Esophagus squamous epithelium (tissue), 5 donors: ENCODE measurements around the gene BCL7C. TPM values are rescaled to one million over a fixed set of nuclear protein-coding genes. Genes with fewer than 3 reads are reported as not detected.

Experiments
- DNase-seq: peaks from one replicate; lab custom pipeline; 2025; lab: John Stamatoyannopoulos, UW
- H3K27ac ChIP-seq, 4 donors: fragments of 200-600 bp; sonication (generic); one replicate each; pipeline ENCODE4 v1.5.1; 2016 to 2019; ENCODE audit warnings: mild to moderate bottlenecking in 1 of 4
- H3K27me3 ChIP-seq, 4 donors: fragments of 200-600 bp; sonication (generic); 1 replicate in 3 of 4; 2 replicates in 1 of 4; pipeline versions ENCODE4 v1.5.1 to v1.6.0; 2017 to 2021; ENCODE audit warnings: antibody characterized with exemption in 1 of 4
- H3K36me3 ChIP-seq, 3 donors: fragments of 200-600 bp; sonication (generic); one replicate each; pipeline ENCODE4 v1.5.1; 2016 to 2019
- H3K4me1 ChIP-seq, 3 donors: fragments of 200-600 bp; sonication (generic); one replicate each; pipeline ENCODE4 v1.5.1; 2017 to 2019
- H3K4me3 ChIP-seq, 4 donors: fragments of 200-600 bp; sonication (generic); 1 replicate in 3 of 4; 2 replicates in 1 of 4; pipeline ENCODE4 v1.5.1; 2016 to 2019; ENCODE audit warnings: mild to moderate bottlenecking in 2 of 4, moderate library complexity in 1 of 4
- H3K9me3 ChIP-seq, 3 donors: fragments of 200-600 bp; sonication (generic); one replicate each; pipeline ENCODE4 v1.5.1; 2016 to 2019
- CTCF ChIP-seq, 6 experiments: fragments of 450-650 bp in 4 of 6; fragments of 200-600 bp in 2 of 6; sonication (generic) in 2 of 6; IDR thresholded peaks; one replicate each; pipeline ENCODE4 v1.5.1; 2016 to 2019; ENCODE audit warnings: antibody characterized with exemption in 6 of 6, mild to moderate bottlenecking in 4 of 6, moderate library complexity in 4 of 6
- POLR2A ChIP-seq, 4 donors: fragments of 450-650 bp; IDR thresholded peaks; one replicate each; pipeline ENCODE4 v1.6.1; 2017; ENCODE audit warnings: antibody characterized with exemption in 4 of 4, mild to moderate bottlenecking in 4 of 4, moderate library complexity in 3 of 4
- WGBS, 2 donors: methylation state at CpG; one replicate each; pipeline ENCODE4 v1.1.5; 2018; 5-methylcytosine and 5-hydroxymethylcytosine counted together
- intact Hi-C: fragments of 100-400 bp; cut with DNase I; formaldehyde crosslinking; loops from one replicate; pipeline ENCODE4 v1.15.0; 2022
- total RNA-seq, 4 donors: library from RNA; depleted of rRNA; stranded (reverse); fragments of >200 nt; gene quantifications; one replicate each; pipeline ENCODE4 v1.1.0, GENCODE V29; 2016
- donor health status: DM: yes; HTN: yes; CAD: no.

The BCL7C gene
- total RNA-seq, 4 donors from 2014 or later, result 16.2 to 41.4 (median 25.8) TPM

GRCh38 chr16:30922420-30922959 lies 28.6 kb upstream of the BCL7C start:
- Histone ChIP-seq H3K36me3 (peaks cover 0 to 19% (median 0%) of the 10 kb centered on the region in 3 donors), H3K27ac (peak overlapping the region; percentile 88 to 99 (median 96)), H3K4me1 (peaks cover 18 to 51% (median 20%) of the 10 kb centered on the region in 3 donors), H3K9me3 (no peaks in the 10 kb centered on the region), H3K4me3 (peak overlapping the region; percentile 74 to 87 (median 76)), H3K27me3 (no peaks in the 10 kb centered on the region)
- TF ChIP-seq POLR2A (IDR thresholded peaks at IDR 0.05), result no peak
- no peak for TF ChIP-seq CTCF (IDR thresholded peaks at IDR 0.05)
- peak; percentile 99 for DNase-seq
- intact Hi-C loops, result loop anchor here (5.0 kb wide), 1 partner anchor 80 kb away; no protein-coding TSS in a partner anchor
- WGBS, 2 donors, result 0% methylated on average over 5 to 26 of the region's 42 CpGs

- Histone ChIP-seq H3K9me3 (no peaks in the 10 kb centered on the region), H3K4me1 (peaks cover 14 to 45% (median 18%) of the 10 kb centered on the region in 3 donors), H3K27ac (peak overlapping the region; percentile 88 to 96 (median 94)), H3K27me3 (no peaks in the 10 kb centered on the region), H3K4me3 (peak overlapping the region; percentile 44 to 87 (median 76)), H3K36me3 (peaks cover 0 to 13% (median 0%) of the 10 kb centered on the region in 3 donors)
- WGBS, 2 donors, result 0 to 1% methylated on average over 26 to 31 of the region's 37 CpGs
- intact Hi-C loops, result loop anchor here (5.0 kb wide), 1 partner anchor 80 kb away; no protein-coding TSS in a partner anchor
- TF ChIP-seq CTCF (IDR thresholded peaks at IDR 0.05) (peak; percentile 83 to 95 (median 88)), POLR2A (IDR thresholded peaks at IDR 0.05) (peak in 2 of 4 donors; percentile 16 to 24)
- peak; percentile 85 for DNase-seq
These were observed 28.0 kb upstream of the BCL7C start for GRCh38 chr16:30921748-30922419.

- peak overlapping the region; percentile 44 to 87 (median 76) for H3K4me3 ChIP-seq
- intact Hi-C loops, result loop anchor here (5.0 kb wide), 1 partner anchor 79 kb away; no protein-coding TSS in a partner anchor
- TF ChIP-seq POLR2A (IDR thresholded peaks at IDR 0.05), result no peak
- TF ChIP-seq CTCF (IDR thresholded peaks at IDR 0.05), result no peak
These were observed 27.5 kb upstream of the BCL7C start for GRCh38 chr16:30921459-30921747.

GRCh38 chr16:30920891-30921290 lies 27.0 kb upstream of the BCL7C start:
- WGBS, 2 donors, result 61 to 75% methylated on average over 2 of the region's 2 CpGs
- Histone ChIP-seq H3K4me3 (no peak overlapping the region), H3K36me3 (peaks cover 0 to 3% (median 0%) of the 10 kb centered on the region in 3 donors), H3K27me3 (no peaks in the 10 kb centered on the region), H3K4me1 (peaks cover 14 to 35% (median 18%) of the 10 kb centered on the region in 3 donors), H3K27ac (peak overlapping the region in 2 of 4 donors; percentile 95 to 96), H3K9me3 (no peaks in the 10 kb centered on the region)
- intact Hi-C loops, result loop anchor here (5.0 kb wide), 1 partner anchor 79 kb away; no protein-coding TSS in a partner anchor
- TF ChIP-seq CTCF (IDR thresholded peaks at IDR 0.05) (no peak), POLR2A (IDR thresholded peaks at IDR 0.05) (no peak)
- no peak for DNase-seq

More at GRCh38 chr16:30921459-30921747, 27.5 kb upstream of the BCL7C start:
- Histone ChIP-seq H3K27ac (peak overlapping the region; percentile 88 to 96 (median 94)), H3K9me3 (no peaks in the 10 kb centered on the region), H3K4me1 (peaks cover 14 to 40% (median 18%) of the 10 kb centered on the region in 3 donors), H3K36me3 (peaks cover 0 to 8% (median 0%) of the 10 kb centered on the region in 3 donors), H3K27me3 (no peaks in the 10 kb centered on the region)
- WGBS, 2 donors, result 22 to 24% methylated on average over 6 of the region's 6 CpGs
- no peak for DNase-seq

- no peak overlapping the region for H3K4me3 ChIP-seq
- H3K27me3 ChIP-seq, result no peaks in the 10 kb centered on the region
- DNase-seq, result no peak
- H3K27ac ChIP-seq, result no peak overlapping the region
- intact Hi-C loops, result no loop called here
- H3K4me1 ChIP-seq, result peaks cover 0 to 12% (median 3%) of the 10 kb centered on the region in 3 donors
- no peaks in the 10 kb centered on the region for H3K9me3 ChIP-seq
- H3K36me3 ChIP-seq, result no peaks in the 10 kb centered on the region
- TF ChIP-seq CTCF (IDR thresholded peaks at IDR 0.05), result no peak
- TF ChIP-seq POLR2A (IDR thresholded peaks at IDR 0.05), result no peak
- 82 to 88% methylated on average over 1 of the region's 1 CpG for WGBS, 2 donors
These were observed 24.7 kb upstream of the BCL7C start for GRCh38 chr16:30918614-30919013.
